ENCODE data around the gene CCDC12.

CCDC12 gene

DNA sequence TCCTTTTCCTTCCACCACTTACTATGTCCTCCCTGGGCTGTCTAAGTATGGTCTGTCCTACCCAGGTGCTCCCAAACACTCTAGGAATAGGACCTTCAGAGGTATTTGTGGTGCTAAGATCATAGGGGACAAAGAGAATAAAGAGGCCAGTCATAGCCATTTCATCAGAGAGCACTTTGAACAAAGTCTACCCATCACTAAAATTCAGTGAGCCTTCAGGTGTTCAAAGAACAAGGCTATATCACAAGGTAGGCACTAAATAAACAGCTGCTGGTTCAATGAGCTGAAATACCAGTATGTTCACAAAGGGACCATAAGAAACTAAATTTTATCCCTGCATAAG, 41.7 kb upstream of the CCDC12 start:
- Histone ChIP-seq H3K4me1 (peaks cover 0 to 9% (median 4%) of the 10 kb centered on the region in 4 donors), H3K27me3 (no peaks in the 10 kb centered on the region), H3K36me3 (peaks cover 20 to 59% (median 49%) of the 10 kb centered on the region in 3 donors), H3K27ac (no peak overlapping the region), H3K9me3 (no peaks in the 10 kb centered on the region), H3K4me3 (no peak overlapping the region)
- intact Hi-C loops (cut with DNase I; ENCODE audit: low total_unique reads) = no loop called here
- DNase-seq = no peak
- TF ChIP-seq, protein P1, sequence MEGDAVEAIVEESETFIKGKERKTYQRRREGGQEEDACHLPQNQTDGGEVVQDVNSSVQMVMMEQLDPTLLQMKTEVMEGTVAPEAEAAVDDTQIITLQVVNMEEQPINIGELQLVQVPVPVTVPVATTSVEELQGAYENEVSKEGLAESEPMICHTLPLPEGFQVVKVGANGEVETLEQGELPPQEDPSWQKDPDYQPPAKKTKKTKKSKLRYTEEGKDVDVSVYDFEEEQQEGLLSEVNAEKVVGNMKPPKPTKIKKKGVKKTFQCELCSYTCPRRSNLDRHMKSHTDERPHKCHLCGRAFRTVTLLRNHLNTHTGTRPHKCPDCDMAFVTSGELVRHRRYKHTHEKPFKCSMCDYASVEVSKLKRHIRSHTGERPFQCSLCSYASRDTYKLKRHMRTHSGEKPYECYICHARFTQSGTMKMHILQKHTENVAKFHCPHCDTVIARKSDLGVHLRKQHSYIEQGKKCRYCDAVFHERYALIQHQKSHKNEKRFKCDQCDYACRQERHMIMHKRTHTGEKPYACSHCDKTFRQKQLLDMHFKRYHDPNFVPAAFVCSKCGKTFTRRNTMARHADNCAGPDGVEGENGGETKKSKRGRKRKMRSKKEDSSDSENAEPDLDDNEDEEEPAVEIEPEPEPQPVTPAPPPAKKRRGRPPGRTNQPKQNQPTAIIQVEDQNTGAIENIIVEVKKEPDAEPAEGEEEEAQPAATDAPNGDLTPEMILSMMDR (IDR thresholded peaks at IDR 0.05) = no peak

DNA sequence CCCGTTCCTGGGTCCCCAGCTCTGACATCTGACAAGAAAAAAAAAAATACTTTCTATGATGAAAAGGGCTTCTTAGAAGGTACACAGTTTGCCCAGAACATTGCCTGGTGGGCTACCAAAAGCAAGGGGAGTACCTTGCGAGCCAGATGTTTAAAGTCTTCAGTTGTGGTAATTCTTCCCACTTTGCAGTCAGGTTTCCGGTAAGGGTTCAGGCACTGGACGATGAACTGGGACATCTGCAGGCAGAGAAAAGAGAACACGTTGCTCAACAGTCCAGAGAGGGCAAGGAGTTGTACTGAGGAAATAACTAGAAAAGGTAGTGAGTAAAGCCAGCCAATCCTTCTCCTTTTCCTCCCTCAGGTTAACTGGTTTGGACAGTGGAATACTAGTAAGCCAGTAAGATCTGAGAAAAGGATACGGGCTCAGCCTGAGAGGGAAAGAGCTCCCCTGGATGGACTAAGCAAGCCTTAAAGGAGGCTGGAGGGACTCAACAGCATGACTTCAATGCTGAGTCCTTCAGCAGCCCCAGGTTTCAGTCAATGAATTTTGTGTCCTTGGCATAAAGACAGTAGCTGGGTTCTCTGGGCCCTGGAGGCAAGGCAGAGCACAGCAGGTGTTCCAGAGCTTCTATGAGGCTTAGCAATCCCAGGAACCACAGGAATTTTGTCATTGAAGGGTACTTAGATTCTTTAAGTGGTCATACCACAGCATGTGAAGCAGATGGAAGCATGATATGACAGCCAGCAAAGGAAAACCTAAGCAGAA, 41.1 kb upstream of the CCDC12 start:
- H3K9me3 ChIP-seq = no peaks in the 10 kb centered on the region
- no peak for DNase-seq
- peaks cover 0 to 6% (median 3%) of the 10 kb centered on the region in 4 donors for H3K4me1 ChIP-seq
- H3K4me3 ChIP-seq = no peak overlapping the region
- peaks cover 20 to 63% (median 49%) of the 10 kb centered on the region in 3 donors for H3K36me3 ChIP-seq
- TF ChIP-seq, protein P1 (IDR thresholded peaks at IDR 0.05) = no peak
- no peaks in the 10 kb centered on the region for H3K27me3 ChIP-seq
- H3K27ac ChIP-seq = no peak overlapping the region
- intact Hi-C loops (cut with DNase I; ENCODE audit: low total_unique reads) = no loop called here

DNA sequence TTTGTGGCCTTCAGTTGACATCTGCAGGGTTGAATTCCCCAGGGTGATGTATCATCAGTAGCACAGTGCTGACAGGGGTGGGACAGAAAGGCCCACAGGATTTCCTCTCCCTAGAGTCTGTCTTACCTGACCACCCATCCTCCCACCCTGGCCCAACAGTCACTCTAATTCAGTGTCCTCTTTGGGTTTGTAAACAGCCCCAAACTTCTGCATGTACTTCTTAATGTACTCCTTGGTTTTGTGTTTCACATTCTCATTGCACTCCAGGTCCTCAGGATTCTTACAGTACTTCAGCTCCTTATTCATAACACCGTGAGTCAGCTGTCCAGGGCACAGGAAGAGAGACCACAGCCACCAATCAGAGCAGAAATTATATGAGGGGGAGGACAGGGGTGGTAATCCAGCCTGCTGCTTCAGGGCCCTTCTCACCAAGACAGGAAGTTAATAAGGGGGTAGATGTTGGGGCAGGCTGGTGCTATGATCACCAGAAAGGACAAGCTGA, 40.4 kb upstream of the CCDC12 start:
- Histone ChIP-seq H3K9me3 (no peaks in the 10 kb centered on the region), H3K4me3 (no peak overlapping the region), H3K36me3 (peaks cover 20 to 66% (median 49%) of the 10 kb centered on the region in 3 donors), H3K27me3 (no peaks in the 10 kb centered on the region), H3K4me1 (peaks cover 0 to under 1% (median 0%) of the 10 kb centered on the region in 4 donors), H3K27ac (no peak overlapping the region)
- no peak for DNase-seq
- TF ChIP-seq, protein P1 (IDR thresholded peaks at IDR 0.05) = no peak
- intact Hi-C loops (cut with DNase I; ENCODE audit: low total_unique reads) = no loop called here

DNA sequence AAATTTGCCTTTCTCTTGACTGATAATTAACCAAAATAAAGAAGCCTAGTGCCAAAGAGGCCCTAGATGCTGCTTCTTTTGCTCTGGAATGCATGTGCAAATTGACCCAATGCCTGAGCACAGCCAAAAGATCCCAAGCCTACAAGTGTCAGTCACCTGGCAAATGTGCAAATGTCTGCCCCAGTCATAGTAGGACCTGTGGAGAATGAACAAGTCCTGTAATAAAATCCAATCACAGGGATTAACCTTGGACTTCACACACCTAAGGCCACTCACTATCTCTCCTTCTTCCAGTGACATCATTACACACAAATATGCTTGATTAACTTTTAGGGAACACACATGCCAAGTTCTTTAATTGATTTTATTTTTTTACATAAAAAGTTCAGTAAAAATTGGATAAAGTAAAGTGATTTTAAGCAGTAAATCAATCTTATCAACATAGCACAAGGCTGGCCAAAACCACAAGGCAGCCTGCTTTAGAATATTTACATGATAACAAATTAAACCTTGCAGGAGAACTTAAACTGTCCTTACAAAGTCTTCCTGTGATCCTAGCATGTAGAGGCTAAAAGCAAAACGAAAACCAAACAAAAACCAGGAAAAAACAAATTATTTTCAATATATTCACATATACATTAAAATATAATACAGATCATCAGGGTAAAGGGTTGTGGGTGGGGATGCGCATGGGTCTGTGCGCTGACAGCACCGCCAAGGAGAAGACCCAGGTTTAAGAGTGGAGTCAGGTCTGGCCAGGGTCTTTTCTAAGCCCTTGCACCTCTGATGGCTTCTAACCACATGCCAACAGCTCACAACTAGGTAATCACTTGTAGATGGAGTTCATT, 39.8 kb upstream of the CCDC12 start:
- H3K4me1 ChIP-seq = no peaks in the 10 kb centered on the region
- intact Hi-C loops (cut with DNase I; ENCODE audit: low total_unique reads) = no loop called here
- no peak overlapping the region for H3K4me3 ChIP-seq
- H3K9me3 ChIP-seq = no peaks in the 10 kb centered on the region
- no peaks in the 10 kb centered on the region for H3K27me3 ChIP-seq
- DNase-seq = no peak
- no peak overlapping the region for H3K27ac ChIP-seq
- peaks cover 20 to 66% (median 49%) of the 10 kb centered on the region in 3 donors for H3K36me3 ChIP-seq
- TF ChIP-seq, protein P1 (IDR thresholded peaks at IDR 0.05) = no peak

DNA sequence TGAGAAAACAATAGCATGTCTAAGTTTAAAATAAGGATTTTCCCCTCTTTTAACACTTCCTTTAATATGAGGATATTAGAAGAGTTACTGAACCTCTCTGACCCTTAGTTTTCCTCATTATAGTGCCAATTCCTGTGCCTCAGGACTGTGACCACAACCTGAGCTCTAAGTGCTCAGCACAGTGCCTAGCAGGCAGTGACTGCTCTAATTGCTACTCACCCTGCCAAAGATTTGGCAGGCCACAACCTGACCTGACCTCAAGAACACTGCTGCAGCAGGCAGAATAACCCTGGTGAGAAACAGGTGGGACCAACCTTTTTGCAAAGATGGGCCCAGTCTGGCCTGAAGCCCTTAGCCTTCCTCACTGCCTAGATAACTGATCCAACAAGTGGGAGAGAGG, 38.6 kb upstream of the CCDC12 start:
- intact Hi-C loops (cut with DNase I; ENCODE audit: low total_unique reads) = no loop called here
- peaks cover 20 to 66% (median 49%) of the 10 kb centered on the region in 3 donors for H3K36me3 ChIP-seq
- H3K27ac ChIP-seq = no peak overlapping the region
- H3K9me3 ChIP-seq = no peaks in the 10 kb centered on the region
- TF ChIP-seq, protein P1 (IDR thresholded peaks at IDR 0.05) = no peak
- no peak overlapping the region for H3K4me3 ChIP-seq
- no peak for DNase-seq
- H3K4me1 ChIP-seq = peaks cover 0 to 3% (median 1%) of the 10 kb centered on the region in 4 donors
- no peaks in the 10 kb centered on the region for H3K27me3 ChIP-seq

Measured in tibial artery (tissue), 4 donors.